HEK293 (cell line): ENCODE results near the gene STXBP4.
"Not testable (repeated sequence)": the region's sequence is repeated elsewhere in the genome, so short reads cannot be mapped to it uniquely, and the experiment has no call there.

Experiments used
- CTCF ChIA-PET: fragments of 350-600 bp; formaldehyde crosslinking; extraction: SDS; loops from one replicate; lab custom pipeline; 2021; ENCODE audit warnings: antibody characterized with exemption; lab: Yijun Ruan, JAX
- POLR2A ChIA-PET: fragments of 300-600 bp; formaldehyde crosslinking; extraction: SDS; loops from one replicate; lab custom pipeline; 2020; ENCODE audit warnings: antibody characterized with exemption, inconsistent platforms; lab: Yijun Ruan, JAX
- H3K27ac ChIP-seq: fragments of 200-500 bp; sonication (Bioruptor generic); 2 replicates; pipeline ENCODE4 v1.5.1; 2014; ENCODE audit warnings: low read depth, low read length, control low read depth, inconsistent platforms; ENCODE audit errors: extremely low read depth
- H3K36me3 ChIP-seq, 2 experiments: fragments of 200-500 bp in 1 of 2; sonication (Bioruptor generic) in 1 of 2; 1 replicate in 1 of 2; 2 replicates in 1 of 2; pipeline ENCODE4 v1.5.1; 2014 to 2017; ENCODE audit warnings: inconsistent platforms in 2 of 2, low read length in 2 of 2; ENCODE audit not compliant: control insufficient read depth in 2 of 2, insufficient read depth in 1 of 2
- H3K4me1 ChIP-seq: fragments of 200-500 bp; sonication (Bioruptor generic); 2 replicates; pipeline ENCODE4 v1.5.1; 2014; ENCODE audit warnings: mild to moderate bottlenecking, low read length, inconsistent platforms; ENCODE audit not compliant: control insufficient read depth, insufficient read depth
- H3K4me3 ChIP-seq: 2 replicates; pipeline ENCODE4 v1.5.1; 2011; ENCODE audit warnings: low read depth, mild to moderate bottlenecking, control low read depth, low read length, moderate library complexity
- H3K9me3 ChIP-seq: fragments of 200-500 bp; sonication (Bioruptor generic); 2 replicates; pipeline ENCODE4 v1.5.1; 2014; ENCODE audit warnings: low read depth, low read length, inconsistent platforms; ENCODE audit not compliant: control insufficient read depth, insufficient read depth
- EGR2 ChIP-seq: fragments of 450-650 bp; formaldehyde crosslinking; IDR thresholded peaks from 2 replicates; pipeline ENCODE4 v1.5.1; 2016; ENCODE audit warnings: low read depth, missing biosample characterization, missing genetic modification characterization
- GLI2 ChIP-seq: fragments of 450-650 bp; formaldehyde crosslinking; IDR thresholded peaks from 2 replicates; pipeline ENCODE4; 2017; ENCODE audit warnings: missing biosample characterization, missing genetic modification characterization, low read depth, borderline replicate concordance
- MZF1 ChIP-seq: fragments of 450-650 bp; formaldehyde crosslinking; IDR thresholded peaks from 2 replicates; pipeline ENCODE4 v1.5.1; 2017; ENCODE audit warnings: missing biosample characterization, missing genetic modification characterization, borderline replicate concordance
- PRDM6 ChIP-seq: fragments of 450-650 bp; formaldehyde crosslinking; IDR thresholded peaks from 2 replicates; pipeline ENCODE4 v1.5.1; 2017; ENCODE audit warnings: missing biosample characterization, missing genetic modification characterization
- SP7 ChIP-seq: fragments of 450-650 bp; formaldehyde crosslinking; IDR thresholded peaks from 2 replicates; pipeline ENCODE4 v1.5.1; 2016; ENCODE audit warnings: missing biosample characterization, missing genetic modification characterization
- ZNF202 ChIP-seq: fragments of 450-650 bp; formaldehyde crosslinking; IDR thresholded peaks from 2 replicates; pipeline ENCODE4 v1.5.1; 2016; ENCODE audit warnings: missing biosample characterization, missing genetic modification characterization, borderline replicate concordance
- ZNF223 ChIP-seq: fragments of 450-650 bp; formaldehyde crosslinking; IDR thresholded peaks from 2 replicates; pipeline ENCODE4 v1.5.1; 2016; ENCODE audit warnings: missing biosample characterization, missing genetic modification characterization
- ZNF24 ChIP-seq: fragments of 450-650 bp; formaldehyde crosslinking; IDR thresholded peaks from 2 replicates; pipeline ENCODE4 v1.5.1; 2016; ENCODE audit warnings: missing biosample characterization, missing genetic modification characterization
- ZNF391 ChIP-seq: fragments of 450-650 bp; formaldehyde crosslinking; IDR thresholded peaks from 2 replicates; pipeline ENCODE4 v1.5.1; 2016; ENCODE audit warnings: low read depth, missing biosample characterization, missing genetic modification characterization, borderline replicate concordance
- ZNF416 ChIP-seq: fragments of 450-650 bp; formaldehyde crosslinking; IDR thresholded peaks from 2 replicates; pipeline ENCODE4 v1.5.1; 2016; ENCODE audit warnings: missing biosample characterization, missing genetic modification characterization
- ZNF426 ChIP-seq: fragments of 450-650 bp; formaldehyde crosslinking; IDR thresholded peaks from 2 replicates; pipeline ENCODE4 v1.5.1; 2017; ENCODE audit warnings: missing biosample characterization, missing genetic modification characterization, mild to moderate bottlenecking, inconsistent platforms, moderate library complexity
- ZNF548 ChIP-seq: fragments of 450-650 bp; formaldehyde crosslinking; IDR thresholded peaks from 2 replicates; pipeline ENCODE4 v1.5.1; 2016; ENCODE audit warnings: missing biosample characterization, missing genetic modification characterization
- ZNF549 ChIP-seq: fragments of 450-650 bp; IDR thresholded peaks from 2 replicates; pipeline ENCODE4 v1.5.1; 2018; ENCODE audit warnings: missing biosample characterization, missing genetic modification characterization, mild to moderate bottlenecking, inconsistent platforms, moderate library complexity
- ZNF555 ChIP-seq: fragments of 450-650 bp; formaldehyde crosslinking; conservative IDR thresholded peaks from 2 replicates; pipeline ENCODE4 v1.5.1; 2017; ENCODE audit warnings: missing biosample characterization, mild to moderate bottlenecking, missing genetic modification characterization, inconsistent platforms
- ZNF621 ChIP-seq: fragments of 450-650 bp; formaldehyde crosslinking; IDR thresholded peaks from 2 replicates; pipeline ENCODE4 v1.5.1; 2017; ENCODE audit warnings: missing biosample characterization, missing genetic modification characterization
- ZNF623 ChIP-seq: fragments of 450-650 bp; formaldehyde crosslinking; IDR thresholded peaks from 2 replicates; pipeline ENCODE4 v1.5.1; 2016; ENCODE audit warnings: missing biosample characterization, missing genetic modification characterization
- ZNF664 ChIP-seq: fragments of 450-650 bp; formaldehyde crosslinking; IDR thresholded peaks from 2 replicates; pipeline ENCODE4 v1.5.1; 2016; ENCODE audit warnings: missing biosample characterization, missing genetic modification characterization
- ZNF768 ChIP-seq: fragments of 450-650 bp; formaldehyde crosslinking; IDR thresholded peaks from 2 replicates; pipeline ENCODE4 v1.5.1; 2018; ENCODE audit warnings: missing biosample characterization, mild to moderate bottlenecking, missing genetic modification characterization
- ZNF777 ChIP-seq: fragments of 450-650 bp; formaldehyde crosslinking; IDR thresholded peaks from 2 replicates; pipeline ENCODE4 v1.5.1; 2017; ENCODE audit warnings: missing biosample characterization, missing genetic modification characterization, borderline replicate concordance
- TF ChIP-seq, protein P1 (sequence below): fragments of 450-650 bp; formaldehyde crosslinking; IDR thresholded peaks from 2 replicates; pipeline ENCODE4 v1.5.1; 2016; ENCODE audit warnings: missing biosample characterization, missing genetic modification characterization, borderline replicate concordance

The STXBP4 gene

DNA sequence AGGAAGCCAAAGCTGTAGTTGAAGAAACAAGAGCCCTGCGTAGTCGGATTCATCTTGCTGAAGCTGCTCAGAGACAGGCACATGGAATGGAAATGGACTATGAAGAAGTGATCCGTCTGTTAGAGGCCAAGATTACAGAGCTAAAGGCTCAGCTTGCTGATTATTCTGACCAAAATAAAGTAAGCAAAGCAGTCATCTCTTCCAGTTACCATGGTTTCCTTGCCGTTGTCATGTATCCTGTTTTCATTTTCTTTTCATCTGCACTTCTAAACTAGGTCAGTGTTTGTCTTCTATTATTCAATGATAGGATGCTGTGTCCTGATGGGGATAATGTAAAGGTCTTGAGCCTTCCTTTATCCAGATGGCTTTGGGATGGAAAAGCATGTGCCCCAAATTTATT lies 104.3 kb downstream of the STXBP4 start (continued):
- TF ChIP-seq, protein P1, sequence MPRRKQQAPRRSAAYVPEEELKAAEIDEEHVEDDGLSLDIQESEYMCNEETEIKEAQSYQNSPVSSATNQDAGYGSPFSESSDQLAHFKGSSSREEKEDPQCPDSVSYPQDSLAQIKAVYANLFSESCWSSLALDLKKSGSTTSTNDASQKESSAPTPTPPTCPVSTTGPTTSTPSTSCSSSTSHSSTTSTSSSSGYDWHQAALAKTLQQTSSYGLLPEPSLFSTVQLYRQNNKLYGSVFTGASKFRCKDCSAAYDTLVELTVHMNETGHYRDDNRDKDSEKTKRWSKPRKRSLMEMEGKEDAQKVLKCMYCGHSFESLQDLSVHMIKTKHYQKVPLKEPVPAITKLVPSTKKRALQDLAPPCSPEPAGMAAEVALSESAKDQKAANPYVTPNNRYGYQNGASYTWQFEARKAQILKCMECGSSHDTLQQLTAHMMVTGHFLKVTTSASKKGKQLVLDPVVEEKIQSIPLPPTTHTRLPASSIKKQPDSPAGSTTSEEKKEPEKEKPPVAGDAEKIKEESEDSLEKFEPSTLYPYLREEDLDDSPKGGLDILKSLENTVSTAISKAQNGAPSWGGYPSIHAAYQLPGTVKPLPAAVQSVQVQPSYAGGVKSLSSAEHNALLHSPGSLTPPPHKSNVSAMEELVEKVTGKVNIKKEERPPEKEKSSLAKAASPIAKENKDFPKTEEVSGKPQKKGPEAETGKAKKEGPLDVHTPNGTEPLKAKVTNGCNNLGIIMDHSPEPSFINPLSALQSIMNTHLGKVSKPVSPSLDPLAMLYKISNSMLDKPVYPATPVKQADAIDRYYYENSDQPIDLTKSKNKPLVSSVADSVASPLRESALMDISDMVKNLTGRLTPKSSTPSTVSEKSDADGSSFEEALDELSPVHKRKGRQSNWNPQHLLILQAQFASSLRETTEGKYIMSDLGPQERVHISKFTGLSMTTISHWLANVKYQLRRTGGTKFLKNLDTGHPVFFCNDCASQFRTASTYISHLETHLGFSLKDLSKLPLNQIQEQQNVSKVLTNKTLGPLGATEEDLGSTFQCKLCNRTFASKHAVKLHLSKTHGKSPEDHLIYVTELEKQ (tag by site-specific recombination), result no peak
- TF ChIP-seq GLI2 (tag by site-specific recombination), result no peak
- TF ChIP-seq, all 188 proteins: peak for 0

GRCh38 chr17:55073467-55073866 lies 104.9 kb downstream of the STXBP4 start:
- H3K27ac ChIP-seq, H3K4me3 ChIP-seq, H3K36me3 ChIP-seq, POLR2A ChIA-PET, CTCF ChIA-PET, H3K4me1 ChIP-seq, H3K9me3 ChIP-seq: not testable (repeated sequence)

- ChIA-PET POLR2A (no interaction called here), CTCF (interaction anchor here (0.7 kb wide), 1 partner anchor 51 kb away, joined by 3 read pairs; no protein-coding TSS in a partner anchor)
- TF ChIP-seq ZNF416 (tag by site-specific recombination) (no peak), ZNF623 (no peak), ZNF768 (tag by site-specific recombination) (no peak), EGR2 (tag by site-specific recombination) (no peak), ZNF202 (tag by site-specific recombination) (no peak), ZNF777 (tag by site-specific recombination) (no peak), ZNF664 (tag by site-specific recombination) (no peak)
- Histone ChIP-seq H3K4me3 (no peak overlapping the region), H3K4me1 (0 out of 2 replicates have a peak, but pooled peaks cover 3% of the 10 kb centered on the region), H3K27ac (no peak overlapping the region), H3K9me3 (no peaks in the 10 kb centered on the region), H3K36me3 (peaks cover 5 to 28% of the 10 kb centered on the region in 2 experiments; a peak in 2 of 3 replicates)
These were observed 113.0 kb downstream of the STXBP4 start for GRCh38 chr17:55081559-55081958.

DNA sequence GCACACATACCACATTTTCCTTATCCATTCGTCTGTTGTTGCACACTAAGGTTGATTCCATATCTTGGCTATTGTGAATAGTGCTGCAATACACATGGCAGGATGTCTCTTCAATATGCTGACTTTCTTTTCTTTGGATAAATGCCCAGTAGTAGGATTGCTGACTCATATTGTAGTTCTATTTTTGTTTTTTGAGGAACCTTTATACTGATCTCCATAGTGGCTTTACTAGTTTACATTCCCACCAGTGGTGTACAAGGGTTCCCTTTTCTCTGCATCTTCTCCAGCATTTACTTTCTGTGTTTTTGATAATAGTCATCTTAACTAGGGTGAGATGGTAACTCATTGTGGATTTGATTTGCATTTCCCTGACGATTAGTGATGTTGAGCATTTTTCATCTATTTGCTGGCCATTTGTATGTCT lies 118.1 kb downstream of the STXBP4 start:
- no peaks in the 10 kb centered on the region for H3K9me3 ChIP-seq
- CTCF ChIA-PET, result no interaction called here
- no peak overlapping the region for H3K27ac ChIP-seq
- peaks cover 5 to 16% of the 10 kb centered on the region in 2 experiments; a peak in 2 of 3 replicates for H3K36me3 ChIP-seq
- no peak for TF ChIP-seq ZNF549 (tag by site-specific recombination)
- H3K4me3 ChIP-seq, result no peak overlapping the region
- POLR2A ChIA-PET, result no interaction called here
- H3K4me1 ChIP-seq, result 0 out of 2 replicates have a peak, but pooled peaks cover 3% of the 10 kb centered on the region

DNA sequence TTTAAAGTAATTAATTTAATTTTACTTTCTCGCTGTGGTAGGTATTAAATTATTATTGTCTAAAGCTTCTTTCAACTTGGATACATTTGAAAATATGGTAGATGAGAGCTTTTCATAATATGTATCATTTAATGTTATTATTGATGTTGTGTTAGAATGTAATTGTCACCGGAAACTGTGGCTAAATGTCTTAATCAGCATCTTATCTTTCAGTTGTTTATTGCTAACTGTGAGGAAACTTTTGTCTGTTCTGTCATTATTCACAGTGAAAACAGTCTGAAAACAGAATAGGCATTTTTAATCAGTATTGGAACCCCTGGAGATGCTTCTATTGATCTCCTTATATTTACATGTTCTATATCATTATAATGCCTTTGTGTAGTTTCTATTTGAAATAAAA lies 120.7 kb downstream of the STXBP4 start:
- H3K4me3 ChIP-seq, result no peak overlapping the region
- CTCF ChIA-PET, result no interaction called here
- no peak for TF ChIP-seq ZNF223 (tag by site-specific recombination)
- no peak for TF ChIP-seq ZNF555 (tag by site-specific recombination)
- TF ChIP-seq ZNF548 (tag by site-specific recombination), result no peak
- TF ChIP-seq ZNF426 (tag by site-specific recombination), result no peak
- TF ChIP-seq ZNF621, result no peak
- TF ChIP-seq SP7 (tag by site-specific recombination), result no peak
- TF ChIP-seq MZF1 (tag by site-specific recombination), result no peak
- no peak for TF ChIP-seq ZNF391
- TF ChIP-seq PRDM6 (tag by site-specific recombination), result no peak
- TF ChIP-seq ZNF24 (tag by site-specific recombination), result no peak
- no peak overlapping the region for H3K27ac ChIP-seq
- H3K4me1 ChIP-seq, result 0 out of 2 replicates have a peak, but pooled peaks cover 3% of the 10 kb centered on the region
- H3K9me3 ChIP-seq, result no peaks in the 10 kb centered on the region
- H3K36me3 ChIP-seq, result no peaks in the 10 kb centered on the region
- POLR2A ChIA-PET, result no interaction called here
